ENCODE measurements around the gene ARPC5L.
"Not testable (repeated sequence)": the region's sequence is repeated elsewhere in the genome, so short reads cannot be mapped to it uniquely, and the experiment has no call there.

Gene ARPC5L

DNA sequence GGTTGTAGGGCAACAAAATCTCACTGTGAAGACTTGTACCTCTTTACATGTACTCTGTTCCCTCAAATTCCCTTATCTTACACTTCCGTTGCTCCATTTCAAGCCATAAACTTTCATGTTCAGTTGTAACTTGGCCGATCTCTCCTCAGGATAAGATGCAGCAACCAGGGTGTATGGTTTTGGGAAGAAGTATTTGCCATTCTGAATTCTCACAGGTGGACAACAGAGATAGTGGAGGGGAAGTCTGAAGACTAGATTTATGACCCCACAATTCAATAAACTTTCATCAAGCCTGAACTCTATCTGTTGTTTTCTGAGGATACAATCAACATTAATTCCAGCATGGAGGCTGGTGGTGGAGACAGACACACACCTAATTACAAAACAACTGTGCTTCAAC lies 51.4 kb downstream of the ARPC5L start:
- H3K9me3 ChIP-seq (ENCODE audit: control insufficient read depth, insufficient read depth, low read length) = no peaks in the 10 kb centered on the region
- H3K4me3 ChIP-seq (ENCODE audit: low read length) = no peak overlapping the region
- H3K27ac ChIP-seq (ENCODE audit: low read length) = no peak overlapping the region
- no peaks in the 10 kb centered on the region for H3K27me3 ChIP-seq (ENCODE audit: control insufficient read depth, insufficient read depth, low read length)
- WGBS (ENCODE audit: insufficient coverage, insufficient read length) = no CpG with 5 or more reads among the region's 2 CpGs
- no peak for DNase-seq (ENCODE audit: low read depth, low spot score)
- H3K4me1 ChIP-seq (ENCODE audit: control insufficient read depth, insufficient read depth, low read length) = no peaks in the 10 kb centered on the region
- no peaks in the 10 kb centered on the region for H3K36me3 ChIP-seq (ENCODE audit: control insufficient read depth, insufficient read depth, low read length)

DNA sequence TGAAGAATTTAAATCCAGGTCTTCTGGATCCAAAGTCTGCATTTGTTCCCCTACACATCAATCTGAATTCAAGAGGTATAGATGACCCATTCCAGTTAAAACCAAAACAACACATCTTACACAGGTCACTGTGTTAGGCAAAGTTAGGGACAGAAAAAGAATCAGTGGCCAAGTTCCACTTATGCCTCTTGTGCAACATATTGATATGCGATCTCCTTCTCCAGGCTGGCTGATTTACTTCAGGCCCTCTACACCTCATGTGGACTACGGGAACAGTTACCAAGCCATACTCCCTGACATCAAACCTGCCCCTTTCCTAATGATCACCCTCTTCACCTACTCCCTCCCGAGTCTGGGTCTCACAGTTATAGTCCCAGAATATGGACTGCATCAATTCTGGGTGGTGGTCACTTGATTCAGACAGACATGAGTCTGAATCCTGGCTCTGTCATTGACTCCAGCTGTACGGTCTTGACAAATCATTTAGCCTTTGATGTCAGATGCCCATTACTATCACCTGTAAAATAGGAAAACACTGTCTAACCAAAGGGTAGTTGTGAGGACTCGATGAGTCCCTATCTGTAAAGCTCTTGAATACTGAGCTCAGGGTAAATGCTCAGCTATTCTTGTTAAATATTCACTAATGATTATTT lies 52.9 kb downstream of the ARPC5L start:
- H3K9me3 ChIP-seq (ENCODE audit: control insufficient read depth, insufficient read depth, low read length) = no peaks in the 10 kb centered on the region
- no peak overlapping the region for H3K27ac ChIP-seq (ENCODE audit: low read length)
- no peaks in the 10 kb centered on the region for H3K36me3 ChIP-seq (ENCODE audit: control insufficient read depth, insufficient read depth, low read length)
- H3K27me3 ChIP-seq (ENCODE audit: control insufficient read depth, insufficient read depth, low read length) = no peaks in the 10 kb centered on the region
- no CpG with 5 or more reads among the region's 5 CpGs for WGBS (ENCODE audit: insufficient coverage, insufficient read length)
- H3K4me1 ChIP-seq (ENCODE audit: control insufficient read depth, insufficient read depth, low read length) = no peaks in the 10 kb centered on the region
- H3K4me3 ChIP-seq (ENCODE audit: low read length) = no peak overlapping the region
- DNase-seq (ENCODE audit: low read depth, low spot score) = no peak

DNA sequence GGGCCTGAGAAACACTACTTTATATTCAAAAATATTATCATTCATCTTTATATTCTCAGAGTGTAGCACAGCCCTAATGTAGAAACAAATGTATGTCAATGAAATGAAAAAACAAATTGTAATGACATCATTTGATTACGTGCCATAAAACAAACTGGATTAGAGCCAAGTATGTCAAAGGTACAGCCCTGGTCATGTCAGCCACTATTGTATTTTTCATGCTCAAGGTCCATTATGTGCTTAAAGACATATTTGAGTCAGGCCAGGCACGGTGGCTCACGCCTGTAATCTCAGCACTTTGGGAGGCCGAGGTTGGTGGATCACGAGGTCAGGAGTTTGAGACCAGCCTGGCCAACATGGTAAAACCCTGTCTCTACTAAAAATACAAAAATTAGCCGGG lies 58.5 kb downstream of the ARPC5L start:
- no CpG with 5 or more reads among the region's 6 CpGs for WGBS (ENCODE audit: insufficient coverage, insufficient read length)

More for the DNA sequence above, 58.5 kb downstream of the ARPC5L start:
- not testable (repeated sequence) for DNase-seq (ENCODE audit: low read depth, low spot score); H3K27me3 ChIP-seq (ENCODE audit: control insufficient read depth, insufficient read depth, low read length); H3K36me3 ChIP-seq (ENCODE audit: control insufficient read depth, insufficient read depth, low read length); H3K4me3 ChIP-seq (ENCODE audit: low read length); H3K27ac ChIP-seq (ENCODE audit: low read length); H3K9me3 ChIP-seq (ENCODE audit: control insufficient read depth, insufficient read depth, low read length); H3K4me1 ChIP-seq (ENCODE audit: control insufficient read depth, insufficient read depth, low read length)

Measured in iPS DF 6.9 (cell line).